CD4-positive, alpha-beta T cell treated with Interleukin-15 for 1 hour (primary cell): ENCODE data around the gene PDCD1LG2.

Experiments used
- DNase-seq: peaks from one replicate; pipeline ENCODE4 v3.0.0-alpha.2; 2020

The PDCD1LG2 gene

DNA sequence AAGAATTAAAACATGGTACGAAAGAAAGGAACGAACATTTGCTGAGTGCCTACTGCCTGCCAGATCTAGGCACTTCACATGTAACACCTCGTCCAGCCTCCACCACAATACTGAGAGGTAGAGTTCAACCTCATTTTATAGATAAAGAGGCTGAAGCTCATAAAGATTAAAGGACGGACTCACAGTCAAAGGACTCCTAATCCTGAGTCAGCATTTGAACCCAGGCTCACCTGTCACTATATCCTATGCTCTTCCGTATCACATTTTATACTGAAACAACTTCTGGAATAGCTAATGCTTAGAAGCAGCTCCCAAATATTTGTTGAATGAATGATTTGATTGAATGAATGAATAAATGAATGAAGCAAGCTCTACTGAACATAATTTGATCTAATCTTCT, 22.5 kb downstream of the PDCD1LG2 start:
- no peak for DNase-seq

DNA sequence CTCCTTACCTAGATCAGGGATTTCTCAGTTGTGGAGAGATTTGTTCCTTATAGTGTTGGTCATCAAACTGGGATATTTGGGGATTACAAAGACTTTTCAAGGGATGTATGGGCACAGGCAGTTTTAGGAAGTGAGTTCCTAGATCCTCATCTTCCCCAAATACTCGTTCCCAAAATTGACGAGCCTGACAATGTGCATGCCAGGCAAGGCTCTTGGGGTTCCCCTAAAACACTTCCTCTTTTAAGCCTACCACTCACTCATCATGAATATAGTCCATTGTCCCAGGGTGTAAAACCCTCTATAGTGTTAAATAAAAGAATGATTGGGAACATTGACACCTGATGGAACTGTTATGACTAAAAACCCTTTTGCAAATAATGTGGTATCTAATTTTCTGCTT, 26.4 kb downstream of the PDCD1LG2 start:
- peak; percentile 30 for DNase-seq

DNA sequence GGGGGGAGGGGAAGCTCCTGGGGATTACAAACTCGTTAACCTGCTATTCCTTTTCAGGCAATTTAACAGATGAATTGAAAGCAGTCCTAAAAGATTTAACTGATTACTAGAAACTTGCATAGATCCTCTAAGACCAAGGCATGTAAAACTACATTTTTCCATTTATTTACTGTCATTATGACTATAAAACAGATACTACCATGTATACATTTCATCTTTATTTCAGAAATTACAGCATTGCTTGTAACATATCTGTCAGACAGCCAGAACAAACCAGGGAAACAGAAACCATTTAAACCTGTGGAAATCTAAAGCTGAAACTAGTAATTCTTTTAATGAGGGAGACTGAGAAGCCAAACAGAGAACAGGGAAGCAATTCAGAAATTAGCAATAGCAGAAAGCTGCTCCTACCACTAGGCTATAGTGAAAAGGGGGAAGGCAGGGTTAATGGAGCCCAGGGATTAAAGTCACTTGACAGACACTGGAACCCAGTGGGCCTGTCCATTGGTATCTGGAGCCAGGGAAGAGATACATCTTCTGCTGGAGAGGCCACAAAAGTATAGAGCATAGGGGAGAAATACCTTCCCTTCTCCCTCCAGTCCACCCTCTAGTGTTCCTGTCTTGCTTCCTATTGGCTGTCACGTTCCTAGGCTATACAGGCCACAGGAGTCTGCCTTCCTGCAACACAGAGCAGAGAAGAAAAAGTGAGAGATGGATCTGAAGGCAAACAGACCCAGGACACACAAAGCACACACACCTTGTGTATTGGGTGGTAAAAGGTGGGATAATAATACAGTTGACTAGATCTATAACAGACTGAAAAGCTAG, 33.8 kb downstream of the PDCD1LG2 start:
- DNase-seq, result no peak

DNA sequence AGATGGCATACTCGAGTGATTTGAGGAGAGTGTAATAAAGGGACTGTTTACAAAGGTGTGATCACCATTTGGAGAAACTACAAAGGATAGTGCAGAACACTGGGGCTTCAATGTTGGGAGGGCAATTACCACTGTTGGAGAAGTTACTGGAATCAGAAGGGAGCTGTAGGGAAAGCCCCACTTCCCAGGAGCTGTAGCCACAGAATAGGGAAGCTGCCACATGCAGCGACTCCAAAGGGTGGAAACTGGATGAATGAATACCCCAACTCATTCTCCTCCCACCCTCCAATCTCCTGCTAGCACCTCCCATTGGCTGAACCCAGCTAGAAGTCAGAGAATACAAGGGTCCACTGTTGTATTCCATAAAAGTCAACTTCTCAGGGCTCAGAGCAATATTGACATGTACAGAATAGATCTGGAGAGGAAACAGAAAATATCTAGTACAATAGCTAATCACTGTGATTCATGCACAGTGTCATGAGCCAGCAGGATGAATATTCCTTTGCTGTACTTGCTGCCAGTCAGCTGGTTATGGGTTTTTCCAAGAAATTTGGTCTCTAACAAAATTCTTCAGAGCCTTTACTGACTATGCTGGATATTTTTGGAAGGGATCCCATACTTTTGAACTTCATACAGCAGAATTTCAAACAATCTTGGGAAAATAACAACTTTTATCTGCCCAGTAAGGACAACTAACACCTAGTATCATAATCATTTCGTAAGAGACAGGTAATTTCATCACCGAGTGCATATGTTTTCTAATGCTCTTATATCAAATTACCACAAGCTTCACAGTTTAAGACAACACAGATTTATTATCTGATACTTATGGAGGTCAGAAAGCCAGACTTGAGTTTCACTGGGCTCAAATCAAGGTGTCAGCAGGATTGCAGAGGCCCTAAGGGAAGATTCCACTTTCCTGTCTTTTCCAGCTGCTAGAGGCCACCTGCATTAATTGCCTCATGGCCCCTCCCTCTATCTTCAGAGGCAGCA, 39.6 kb downstream of the PDCD1LG2 start:
- DNase-seq, result no peak

GRCh38 chr9:5551368-5552150, 41.2 kb downstream of the PDCD1LG2 start:
- DNase-seq, result no peak

- DNase-seq, result no peak
These were observed 42.0 kb downstream of the PDCD1LG2 start for GRCh38 chr9:5552301-5552700.

GRCh38 chr9:5553211-5553610, 42.9 kb downstream of the PDCD1LG2 start:
- DNase-seq, result no peak

GRCh38 chr9:5554254-5554653, 43.9 kb downstream of the PDCD1LG2 start:
- no peak for DNase-seq

GRCh38 chr9:5556101-5556705, 45.9 kb downstream of the PDCD1LG2 start:
- no peak for DNase-seq

- peak; percentile 75 for DNase-seq
These were observed 47.6 kb downstream of the PDCD1LG2 start for GRCh38 chr9:5557606-5558587.

GRCh38 chr9:5559659-5560058, 49.3 kb downstream of the PDCD1LG2 start:
- no peak for DNase-seq

GRCh38 chr9:5560443-5561100, 50.2 kb downstream of the PDCD1LG2 start:
- no peak for DNase-seq

- DNase-seq, result no peak
These were observed 51.6 kb downstream of the PDCD1LG2 start for GRCh38 chr9:5561828-5562488.

GRCh38 chr9:5562806-5563416, 52.6 kb downstream of the PDCD1LG2 start:
- no peak for DNase-seq

DNA sequence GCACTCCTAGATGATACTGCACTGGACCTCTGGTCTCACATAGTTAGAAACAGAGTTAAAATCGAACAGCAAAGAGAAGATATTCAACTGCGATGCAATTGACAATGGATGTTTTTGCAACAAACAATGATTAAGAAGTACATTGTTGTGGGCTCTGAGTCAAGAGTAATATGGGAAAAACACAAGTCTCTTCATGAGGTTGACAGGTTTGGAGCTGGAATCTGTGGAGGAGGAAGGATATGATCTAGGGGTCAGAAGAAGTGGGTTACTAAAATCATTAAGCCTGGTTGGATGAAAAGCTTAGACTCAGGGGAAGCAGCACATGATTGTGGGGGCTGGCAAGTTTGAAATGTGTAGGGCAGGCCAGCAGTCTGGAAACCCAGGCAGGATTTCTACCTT, 53.1 kb downstream of the PDCD1LG2 start:
- no peak for DNase-seq

GRCh38 chr9:5563886-5564285, 53.6 kb downstream of the PDCD1LG2 start:
- DNase-seq, result no peak

GRCh38 chr9:5566054-5566618, 55.8 kb downstream of the PDCD1LG2 start:
- DNase-seq, result no peak

- no peak for DNase-seq
These were observed 58.5 kb downstream of the PDCD1LG2 start for GRCh38 chr9:5568868-5569267.

GRCh38 chr9:5569409-5569808, 59.1 kb downstream of the PDCD1LG2 start:
- no peak for DNase-seq
